Esophagus (tissue), 2 donors: Measurements from ENCODE around the gene ABO. TPM values are rescaled to one million over a fixed set of nuclear protein-coding genes. Genes with fewer than 3 reads are reported as not detected.
A peak's percentile ranks its signal among the peaks of the same experiment; 100 is the strongest.

Source experiments
- H3K27ac ChIP-seq, 2 donors: one replicate each; pipeline ENCODE4 v1.5.1; 2013; ENCODE audit warnings: low read depth in 2 of 2, mild to moderate bottlenecking in 2 of 2, inconsistent platforms in 1 of 2, low read length in 1 of 2, moderate library complexity in 1 of 2
- H3K27me3 ChIP-seq, 2 donors: one replicate each; pipeline ENCODE4 v1.6.1; 2013; ENCODE audit warnings: low read length in 2 of 2, control low read depth in 1 of 2, mild to moderate bottlenecking in 1 of 2; ENCODE audit not compliant: insufficient read depth in 2 of 2, control insufficient read depth in 1 of 2
- H3K36me3 ChIP-seq, 2 donors: one replicate each; pipeline ENCODE4 v1.6.1; 2013; ENCODE audit warnings: low read length in 1 of 2; ENCODE audit not compliant: control insufficient read depth in 2 of 2, insufficient read depth in 2 of 2
- H3K4me1 ChIP-seq, 2 donors: one replicate each; pipeline ENCODE4 v1.6.1; 2013; ENCODE audit warnings: low read length in 1 of 2; ENCODE audit not compliant: control insufficient read depth in 2 of 2, insufficient read depth in 2 of 2
- H3K4me3 ChIP-seq, 2 donors: one replicate each; pipeline ENCODE4 v1.5.1; 2013; ENCODE audit warnings: low read length in 2 of 2, mild to moderate bottlenecking in 2 of 2, low read depth in 1 of 2, moderate library complexity in 1 of 2
- H3K9me3 ChIP-seq, 2 donors: one replicate each; pipeline ENCODE4 v1.6.1; 2013; ENCODE audit warnings: mild to moderate bottlenecking in 2 of 2, low read depth in 1 of 2, low read length in 1 of 2, moderate library complexity in 1 of 2; ENCODE audit not compliant: control insufficient read depth in 2 of 2, insufficient read depth in 1 of 2
- WGBS, 2 donors: extraction: QIAGEN DNeasy Blood & Tissue Kit; methylation state at CpG; one replicate each; pipeline ENCODE4 v1.1.7; 2013; 5-methylcytosine and 5-hydroxymethylcytosine counted together
- polyA plus RNA-seq, 2 donors: library from polyadenylated mRNA; stranded (reverse); fragments of 200-250 nt; gene quantifications; one replicate each; pipeline ENCODE4 v1.2.3, GENCODE V29; 2013
- donor health status: healthy with polysubstance abuse.
- donor health status: Bipolar disorder and iron deficiency.

The ABO gene
- polyA plus RNA-seq, 2 donors = 7.7 to 15.6 TPM

GRCh38 chr9:133278161-133279114, 3.4 kb upstream of the ABO start:
- Histone ChIP-seq H3K27ac (peak overlapping the region in 1 of 2 donors; percentile 58), H3K9me3 (peaks cover 0 to 3% of the 10 kb centered on the region in 2 donors), H3K4me1 (peaks cover 0 to 2% of the 10 kb centered on the region in 2 donors), H3K36me3 (no peaks in the 10 kb centered on the region), H3K4me3 (no peak overlapping the region), H3K27me3 (no peaks in the 10 kb centered on the region)
- 81% methylated on average over 12 of the region's 12 CpGs for WGBS, 2 donors

- H3K4me1 ChIP-seq = peaks cover 0 to 5% of the 10 kb centered on the region in 2 donors
- H3K4me3 ChIP-seq = no peak overlapping the region
- no peaks in the 10 kb centered on the region for H3K27me3 ChIP-seq
- no peak overlapping the region for H3K27ac ChIP-seq
- H3K9me3 ChIP-seq = peaks cover 0 to 3% of the 10 kb centered on the region in 2 donors
- H3K36me3 ChIP-seq = no peaks in the 10 kb centered on the region
- 78 to 82% methylated on average over 4 of the region's 4 CpGs for WGBS, 2 donors
These were observed 2.5 kb upstream of the ABO start for GRCh38 chr9:133277467-133277866.

GRCh38 chr9:133276923-133277322, 1.9 kb upstream of the ABO start:
- 79 to 84% methylated on average over 9 of the region's 9 CpGs for WGBS, 2 donors
- no peaks in the 10 kb centered on the region for H3K27me3 ChIP-seq
- H3K4me1 ChIP-seq = peaks cover 0 to 5% of the 10 kb centered on the region in 2 donors
- no peak overlapping the region for H3K4me3 ChIP-seq
- H3K27ac ChIP-seq = no peak overlapping the region
- H3K9me3 ChIP-seq = peaks cover 0 to 3% of the 10 kb centered on the region in 2 donors
- H3K36me3 ChIP-seq = no peaks in the 10 kb centered on the region

DNA sequence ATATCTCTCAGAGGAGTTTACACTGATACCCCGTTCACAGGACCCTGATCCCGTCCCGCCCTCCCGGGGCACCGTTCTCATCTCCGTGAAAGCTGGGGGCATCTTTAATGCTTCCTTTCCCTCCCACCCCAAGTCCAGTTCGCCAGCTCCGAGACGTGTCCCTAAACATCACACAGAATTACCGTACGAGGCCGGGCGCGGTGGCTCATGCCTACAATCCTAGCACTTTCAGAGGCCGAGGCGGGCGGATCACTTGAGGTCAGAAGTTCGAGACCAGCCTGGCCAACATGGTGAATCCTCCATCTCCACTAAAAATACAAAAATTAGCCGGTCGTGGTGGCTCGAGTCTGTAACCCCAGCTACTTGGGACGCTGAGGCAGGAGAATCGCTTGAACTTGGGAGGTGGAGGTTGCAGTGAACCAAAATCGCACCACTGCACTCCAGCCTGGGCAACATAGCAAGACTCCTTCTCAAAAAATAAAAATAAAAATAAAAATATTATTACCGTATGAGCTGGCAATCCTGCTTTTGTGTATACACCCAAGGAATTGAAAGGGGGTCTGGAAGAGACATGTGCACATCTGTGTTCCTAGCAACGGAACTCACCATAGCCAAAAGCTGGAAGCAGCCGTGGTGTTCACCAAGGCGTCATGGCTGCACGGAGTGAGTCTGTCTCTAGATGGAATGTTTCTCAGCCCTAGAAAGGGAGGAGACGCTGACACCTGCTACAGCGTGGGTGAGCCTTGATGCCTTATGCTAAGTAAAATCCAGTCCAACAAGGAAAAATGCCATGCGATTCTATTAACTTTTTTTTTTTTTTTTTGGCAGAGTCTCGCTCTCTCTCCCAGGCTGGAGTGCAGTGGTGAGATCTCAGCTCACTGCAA, 1.2 kb upstream of the ABO start:
- no peaks in the 10 kb centered on the region for H3K27me3 ChIP-seq
- peaks cover 0 to 3% of the 10 kb centered on the region in 2 donors for H3K9me3 ChIP-seq
- H3K4me3 ChIP-seq = peak overlapping the region; percentile 55 to 66
- H3K4me1 ChIP-seq = peaks cover 0 to 5% of the 10 kb centered on the region in 2 donors
- H3K27ac ChIP-seq = peak overlapping the region in 1 of 2 donors; percentile 57
- WGBS, 2 donors = 41% methylated on average over 33 of the region's 33 CpGs
- H3K36me3 ChIP-seq = no peaks in the 10 kb centered on the region

DNA sequence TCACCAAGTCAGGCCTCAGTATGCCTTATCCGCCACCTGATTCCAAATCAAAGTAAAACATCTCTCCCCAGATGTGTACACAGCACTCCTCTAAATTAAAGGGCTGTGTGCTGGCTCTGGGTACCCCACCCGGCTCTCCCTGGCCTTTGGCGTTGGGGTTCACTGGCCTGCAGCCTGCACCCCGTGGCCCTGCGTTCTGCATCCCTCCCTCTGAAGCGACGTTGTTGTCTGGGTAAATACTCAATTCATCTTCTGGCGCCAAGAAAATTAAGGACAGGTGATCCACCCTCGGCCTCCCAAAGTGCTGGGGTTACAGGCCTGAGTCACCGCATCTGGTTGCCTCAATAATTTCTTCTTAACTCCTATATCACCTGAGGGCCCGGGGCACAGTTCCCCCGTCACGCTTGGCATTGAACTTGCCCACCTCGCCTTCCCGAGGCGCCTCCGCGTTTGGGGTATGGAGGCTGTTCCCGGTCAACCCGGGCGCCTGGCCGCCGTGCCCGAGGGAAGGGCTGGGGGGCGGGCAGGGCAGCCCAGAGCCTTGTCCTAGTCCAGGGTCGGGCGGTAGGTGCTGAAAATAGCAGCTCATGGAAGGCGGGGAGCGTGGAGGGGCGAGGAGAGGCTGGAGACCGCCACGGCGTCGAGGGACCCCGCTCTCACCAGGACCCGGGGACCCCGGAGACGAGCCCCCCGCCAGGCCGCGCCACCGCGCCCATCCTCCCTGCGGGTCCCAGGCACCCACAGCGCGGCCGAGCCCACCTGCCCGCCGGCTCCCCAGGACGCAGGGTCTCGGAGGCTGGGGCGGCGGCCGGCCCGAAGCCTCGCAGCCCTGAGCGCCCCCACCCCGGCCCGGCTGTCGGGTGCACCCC, 531 bp downstream of the ABO start:
- Histone ChIP-seq H3K4me1 (peaks cover 0 to 5% of the 10 kb centered on the region in 2 donors), H3K36me3 (no peaks in the 10 kb centered on the region), H3K9me3 (peaks cover 0 to 3% of the 10 kb centered on the region in 2 donors), H3K4me3 (peak overlapping the region; percentile 55 to 66), H3K27ac (peak overlapping the region; percentile 60 to 80), H3K27me3 (no peaks in the 10 kb centered on the region)
- 24 to 28% methylated on average over 53 to 60 of the region's 60 CpGs for WGBS, 2 donors

DNA sequence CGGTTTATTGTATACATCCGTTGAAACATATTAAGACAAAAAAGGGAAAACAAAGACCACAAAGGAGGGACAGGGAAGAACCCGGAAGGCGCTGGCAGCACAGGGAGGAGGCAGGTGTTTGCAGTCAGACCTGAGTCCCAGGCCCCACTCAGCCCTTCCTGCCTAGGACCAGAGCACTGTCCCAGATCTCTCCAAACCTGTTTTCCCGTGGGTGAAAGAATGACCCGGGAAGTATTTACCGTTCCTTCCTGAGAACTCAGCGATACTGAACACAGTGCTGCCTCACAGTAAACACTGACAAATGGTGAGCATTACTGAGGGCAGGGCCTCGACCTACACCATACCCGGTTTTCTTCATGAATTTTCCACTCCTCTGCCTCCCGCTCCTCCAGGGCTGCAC, 1.2 kb downstream of the ABO start:
- Histone ChIP-seq H3K4me1 (peaks cover 0 to 5% of the 10 kb centered on the region in 2 donors), H3K27me3 (no peaks in the 10 kb centered on the region), H3K9me3 (peaks cover 0 to 3% of the 10 kb centered on the region in 2 donors), H3K36me3 (no peaks in the 10 kb centered on the region), H3K27ac (peak overlapping the region; percentile 60 to 80), H3K4me3 (peak overlapping the region; percentile 28 to 55)
- 68 to 74% methylated on average over 11 of the region's 11 CpGs for WGBS, 2 donors

GRCh38 chr9:133273098-133273497, 1.9 kb downstream of the ABO start:
- WGBS, 2 donors = 68 to 76% methylated on average over 7 of the region's 7 CpGs
- H3K4me1 ChIP-seq = peaks cover 0 to 5% of the 10 kb centered on the region in 2 donors
- H3K36me3 ChIP-seq = no peaks in the 10 kb centered on the region
- peaks cover 0 to under 1% of the 10 kb centered on the region in 2 donors for H3K9me3 ChIP-seq
- no peaks in the 10 kb centered on the region for H3K27me3 ChIP-seq
- peak overlapping the region; percentile 34 to 80 for H3K27ac ChIP-seq
- no peak overlapping the region for H3K4me3 ChIP-seq

DNA sequence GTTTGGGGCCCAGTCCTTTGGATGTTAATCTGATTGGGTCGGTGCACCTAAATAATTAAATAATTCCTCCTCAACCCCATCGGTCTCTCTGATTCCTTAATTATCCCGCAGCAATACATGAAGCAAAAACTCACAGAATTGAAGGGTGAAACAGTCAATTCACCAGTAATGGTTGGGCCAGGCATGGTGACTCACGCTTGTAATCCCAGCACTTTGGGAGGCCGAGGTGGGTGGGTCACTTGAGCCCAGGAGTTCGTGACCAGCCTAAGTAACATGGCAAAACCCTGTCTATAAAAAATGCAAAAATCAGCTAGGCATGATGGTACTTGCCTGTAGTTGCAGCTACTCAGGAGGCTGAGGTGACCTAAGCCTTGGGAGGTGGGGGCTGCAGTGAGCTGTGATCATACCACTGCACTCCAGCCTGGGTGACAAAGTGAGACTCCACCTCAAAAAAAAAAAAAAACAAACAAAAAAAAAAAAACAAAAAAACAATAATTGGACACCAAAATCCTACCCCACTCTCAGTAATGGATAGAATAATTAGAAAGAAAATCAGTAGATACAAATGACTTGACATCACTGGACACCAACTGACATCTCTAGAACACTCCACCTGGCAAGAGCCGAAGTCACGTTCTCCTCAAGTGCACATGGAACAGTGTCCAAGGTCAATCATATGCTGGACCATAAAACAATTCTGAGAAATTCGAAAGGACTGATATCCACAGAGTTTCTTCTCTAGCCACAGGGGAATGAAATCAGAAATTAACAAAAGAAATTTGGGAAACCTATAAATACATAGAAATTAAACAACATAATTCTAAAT, 5.3 kb downstream of the ABO start:
- peaks cover 0 to 3% of the 10 kb centered on the region in 2 donors for H3K4me1 ChIP-seq
- 56 to 66% methylated on average over 9 of the region's 9 CpGs for WGBS, 2 donors
- H3K4me3 ChIP-seq = no peak overlapping the region
- no peaks in the 10 kb centered on the region for H3K27me3 ChIP-seq
- H3K9me3 ChIP-seq = no peaks in the 10 kb centered on the region
- no peak overlapping the region for H3K27ac ChIP-seq
- no peaks in the 10 kb centered on the region for H3K36me3 ChIP-seq
